Heart left ventricle (tissue), 13 donors: Measurements from ENCODE around the gene WWOX.

ENCODE experiments used
- POLR2A ChIP-seq, 2 donors: fragments of 450-650 bp; IDR thresholded peaks; one replicate each; pipeline ENCODE4 v1.6.1; 2017; ENCODE audit warnings: antibody characterized with exemption in 2 of 2, mild to moderate bottlenecking in 2 of 2, moderate library complexity in 2 of 2
- TF ChIP-seq, protein P1 (sequence below), 12 donors: fragments of 200-600 bp; sonication (generic) in 4 of 12; IDR thresholded peaks; one replicate each; pipeline versions ENCODE4 v1.5.0 to v1.8.0; 2018 to 2022; ENCODE audit warnings: antibody characterized with exemption in 12 of 12, mild to moderate bottlenecking in 5 of 12
- donor health status: ischemic (EF 13 %, LVEDD 7.1; RV severe dilation, severe dysfunction).
- donor health status: DM: no; HTN: yes; CAD: no.
- donor health status: DM: no; HTN: no; CAD: no.
- donor health status: ischemic (EF 25% LVEDD 6.9; RV normal size, moderate dysfunction).
- donor health status: ischemic (EF 25% LVEDD 5.7; RV mildly dilated, moderate dysfunction).
- donor health status: ischemic (EF 35%, LVEDD 5.7; RV mildly dilated, moderate dysfunction).
- donor health status: nonischemic (EF 11% LVEDD 7.7; RV severe dilation, severe dysfunction).
- donor health status: DM: yes; HTN: yes; CAD: no.
- donor health status: PGD.
- donor health status: ischemic (EF 29% LVEDD 5.4; RV normal size, mild dysfunction).
- donor health status: nonischemic (EF 23%, LVEDD 6.1; RV moderate dilation, normal function).

DNA sequence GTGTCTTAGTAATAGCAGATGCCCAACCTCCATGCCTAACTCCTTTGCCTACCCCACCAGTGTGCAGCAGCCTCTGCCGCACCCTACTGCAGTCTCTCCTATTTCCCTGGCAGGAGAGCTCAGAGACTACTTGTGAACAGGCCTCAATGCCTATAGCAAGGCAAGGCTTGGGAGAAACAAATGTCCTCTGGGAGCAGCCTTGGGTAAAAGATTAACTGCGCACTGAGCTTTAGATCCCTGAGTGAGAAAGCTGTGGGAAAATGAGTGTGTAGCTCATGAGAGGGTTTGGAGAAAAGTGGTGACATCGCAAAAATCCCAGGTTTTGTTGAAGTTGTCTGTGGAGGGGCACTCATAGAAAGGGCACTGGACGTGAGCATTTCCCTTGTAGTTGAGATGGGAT, 335.8 kb downstream of the WWOX start:
- TF ChIP-seq, protein P1, sequence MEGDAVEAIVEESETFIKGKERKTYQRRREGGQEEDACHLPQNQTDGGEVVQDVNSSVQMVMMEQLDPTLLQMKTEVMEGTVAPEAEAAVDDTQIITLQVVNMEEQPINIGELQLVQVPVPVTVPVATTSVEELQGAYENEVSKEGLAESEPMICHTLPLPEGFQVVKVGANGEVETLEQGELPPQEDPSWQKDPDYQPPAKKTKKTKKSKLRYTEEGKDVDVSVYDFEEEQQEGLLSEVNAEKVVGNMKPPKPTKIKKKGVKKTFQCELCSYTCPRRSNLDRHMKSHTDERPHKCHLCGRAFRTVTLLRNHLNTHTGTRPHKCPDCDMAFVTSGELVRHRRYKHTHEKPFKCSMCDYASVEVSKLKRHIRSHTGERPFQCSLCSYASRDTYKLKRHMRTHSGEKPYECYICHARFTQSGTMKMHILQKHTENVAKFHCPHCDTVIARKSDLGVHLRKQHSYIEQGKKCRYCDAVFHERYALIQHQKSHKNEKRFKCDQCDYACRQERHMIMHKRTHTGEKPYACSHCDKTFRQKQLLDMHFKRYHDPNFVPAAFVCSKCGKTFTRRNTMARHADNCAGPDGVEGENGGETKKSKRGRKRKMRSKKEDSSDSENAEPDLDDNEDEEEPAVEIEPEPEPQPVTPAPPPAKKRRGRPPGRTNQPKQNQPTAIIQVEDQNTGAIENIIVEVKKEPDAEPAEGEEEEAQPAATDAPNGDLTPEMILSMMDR (IDR thresholded peaks at IDR 0.05): no peak
- no peak for TF ChIP-seq POLR2A (IDR thresholded peaks at IDR 0.05)
